Prostate gland (tissue), 2 donors: ENCODE results near the gene LIG3. TPM values are rescaled to one million over a fixed set of nuclear protein-coding genes. Genes with fewer than 3 reads are reported as not detected.
A peak's percentile ranks its signal among the peaks of the same experiment; 100 is the strongest.
"Not testable (repeated sequence)": the region's sequence is repeated elsewhere in the genome, so short reads cannot be mapped to it uniquely, and the experiment has no call there.

Source experiments
- DNase-seq: peaks from one replicate; pipeline ENCODE4 v3.0.0-alpha.2; 2019; ENCODE audit warnings: low spot score
- H3K27ac ChIP-seq, 2 donors: fragments of 200-600 bp; sonication (generic); 2 replicates each; pipeline ENCODE4 v1.5.1; 2017 to 2019
- H3K27me3 ChIP-seq: fragments of 200-600 bp; sonication (generic); replicated peaks from 2 replicates; pipeline ENCODE4 v1.5.1; 2019; ENCODE audit not compliant: insufficient read depth
- H3K36me3 ChIP-seq, 2 donors: fragments of 200-600 bp; sonication (generic); 1 replicate in 1 of 2; 2 replicates in 1 of 2; pipeline versions ENCODE4 v1.5.1 to v1.8.1; 2017 to 2019
- H3K4me1 ChIP-seq: fragments of 200-600 bp; sonication (generic); replicated peaks from 2 replicates; pipeline ENCODE4 v1.5.1; 2019
- H3K4me3 ChIP-seq, 2 donors: fragments of 200-600 bp; sonication (generic); 2 replicates each; pipeline ENCODE4 v1.5.1; 2017 to 2019
- H3K9me3 ChIP-seq: fragments of 200-600 bp; sonication (generic); 2 replicates; pipeline ENCODE4 v1.5.1; 2017
- CTCF ChIP-seq, 4 experiments: fragments of 200-600 bp in 2 of 4; fragments of 450-650 bp in 2 of 4; sonication (generic) in 2 of 4; IDR thresholded peaks; 1 replicate in 3 of 4; 2 replicates in 1 of 4; pipeline ENCODE4 v1.5.1; 2016 to 2019; ENCODE audit warnings: antibody characterized with exemption in 4 of 4, mild to moderate bottlenecking in 2 of 4, moderate library complexity in 2 of 4
- POLR2A ChIP-seq: fragments of 450-650 bp; IDR thresholded peaks from one replicate; pipeline ENCODE4 v1.6.1; 2016; ENCODE audit warnings: antibody characterized with exemption, mild to moderate bottlenecking
- POLR2AphosphoS5 ChIP-seq: sonication (generic); formaldehyde crosslinking; IDR thresholded peaks from one replicate; pipeline ENCODE4 v1.6.1; 2017; ENCODE audit warnings: antibody characterized with exemption
- WGBS: methylation state at CpG from one replicate; pipeline ENCODE4 v1.1.5; 2018; 5-methylcytosine and 5-hydroxymethylcytosine counted together
- intact Hi-C: fragments of 100-400 bp; cut with DNase I; formaldehyde crosslinking; loops from one replicate; pipeline ENCODE4 v1.14.2; 2022
- total RNA-seq, 2 donors: library from RNA; depleted of rRNA; stranded (reverse); fragments of >200 nt; gene quantifications; one replicate each; pipeline ENCODE4 v1.1.0, GENCODE V29; 2016

Gene LIG3
- total RNA-seq, 2 donors from 2014 or later, result 49.2 to 54.0 TPM

GRCh38 chr17:35025541-35025940 is 45.2 kb downstream of the LIG3 start:
- DNase-seq, result no peak
- Histone ChIP-seq H3K4me3 (no peak overlapping the region), H3K9me3 (no peaks in the 10 kb centered on the region), H3K4me1 (peaks cover 16% of the 10 kb centered on the region), H3K27me3 (no peaks in the 10 kb centered on the region), H3K36me3 (no peaks in the 10 kb centered on the region), H3K27ac (no peak overlapping the region)
- no peak for TF ChIP-seq POLR2AphosphoS5
- TF ChIP-seq CTCF (IDR thresholded peaks at IDR 0.05), result no peak
- no peak for TF ChIP-seq POLR2A
- intact Hi-C loops, result no loop called here
- 78% methylated on average over 1 of the region's 1 CpG for WGBS

- H3K9me3 ChIP-seq, H3K4me3 ChIP-seq, H3K36me3 ChIP-seq, H3K27me3 ChIP-seq, DNase-seq, intact Hi-C loops: not testable (repeated sequence)
- peaks cover 22% of the 10 kb centered on the region for H3K4me1 ChIP-seq
- H3K27ac ChIP-seq, result peak overlapping the region; percentile 57 to 66
- 61% methylated on average over 4 of the region's 4 CpGs for WGBS
Observed at GRCh38 chr17:35028097-35028496, 47.8 kb downstream of the LIG3 start.

GRCh38 chr17:35028531-35029262 is 48.4 kb downstream of the LIG3 start:
- Histone ChIP-seq H3K9me3 (no peaks in the 10 kb centered on the region), H3K4me1 (peaks cover 22% of the 10 kb centered on the region), H3K4me3 (no peak overlapping the region), H3K36me3 (no peaks in the 10 kb centered on the region), H3K27ac (peak overlapping the region; percentile 57 to 66), H3K27me3 (no peaks in the 10 kb centered on the region)
- 76% methylated on average over 3 of the region's 3 CpGs for WGBS
- DNase-seq, result no peak
- peak; percentile 10 for TF ChIP-seq POLR2AphosphoS5
- no peak for TF ChIP-seq CTCF (IDR thresholded peaks at IDR 0.05)
- no peak for TF ChIP-seq POLR2A
- intact Hi-C loops, result no loop called here

- TF ChIP-seq POLR2A (no peak), POLR2AphosphoS5 (peak; percentile 87), CTCF (IDR thresholded peaks at IDR 0.05) (no peak)
- peaks cover 22% of the 10 kb centered on the region for H3K4me1 ChIP-seq
- WGBS, result 48% methylated on average over 1 of the region's 1 CpG
- intact Hi-C loops, result no loop called here
- H3K9me3 ChIP-seq, result no peaks in the 10 kb centered on the region
- H3K4me3 ChIP-seq, result no peak overlapping the region
- DNase-seq, result no peak
- H3K27ac ChIP-seq, result peak overlapping the region; percentile 66 to 75
- no peaks in the 10 kb centered on the region for H3K27me3 ChIP-seq
- no peaks in the 10 kb centered on the region for H3K36me3 ChIP-seq
Observed at GRCh38 chr17:35030780-35031179, 50.5 kb downstream of the LIG3 start.

GRCh38 chr17:35038453-35038852 is 58.1 kb downstream of the LIG3 start:
- WGBS, result 90% methylated on average over 3 of the region's 3 CpGs
- no peaks in the 10 kb centered on the region for H3K27me3 ChIP-seq
- no peak for TF ChIP-seq POLR2A
- TF ChIP-seq CTCF (IDR thresholded peaks at IDR 0.05), result no peak
- no peak for TF ChIP-seq POLR2AphosphoS5
- H3K9me3 ChIP-seq, result no peaks in the 10 kb centered on the region
- intact Hi-C loops, result no loop called here
- H3K4me1 ChIP-seq, result no peaks in the 10 kb centered on the region
- no peak for DNase-seq
- no peak overlapping the region for H3K4me3 ChIP-seq
- no peak overlapping the region for H3K27ac ChIP-seq
- no peaks in the 10 kb centered on the region for H3K36me3 ChIP-seq
